SKM-1 treated with dmso at 0.1 percent for 144 hours (cell line): Measurements from ENCODE around the gene NEK11.
"Not testable (repeated sequence)": the region's sequence is repeated elsewhere in the genome, so short reads cannot be mapped to it uniquely, and the experiment has no call there.

ENCODE experiments used
- DNase-seq: peaks from one replicate; lab custom pipeline; 2025; ENCODE audit not compliant: unreplicated experiment; lab: John Stamatoyannopoulos, UW

Gene NEK11

DNA sequence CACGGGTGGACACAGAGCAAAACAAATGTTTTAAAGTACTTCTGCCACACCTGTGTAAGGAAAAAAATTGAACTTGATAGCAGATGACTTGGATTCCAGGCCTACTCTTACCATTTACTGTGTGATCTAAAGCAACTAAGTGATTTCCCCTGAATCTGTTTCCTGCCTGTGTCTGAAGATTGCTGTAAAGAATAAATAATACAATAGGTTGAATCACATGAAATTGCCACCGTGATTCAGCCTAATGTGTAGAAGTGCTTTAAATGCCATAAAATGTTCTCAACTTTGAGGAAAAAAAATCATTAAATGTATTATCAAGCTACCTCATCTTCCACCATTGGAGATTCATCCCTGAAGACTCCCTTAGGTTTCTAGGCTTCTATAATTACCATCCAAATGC, 327.3 kb downstream of the NEK11 start:
- DNase-seq = no peak

DNA sequence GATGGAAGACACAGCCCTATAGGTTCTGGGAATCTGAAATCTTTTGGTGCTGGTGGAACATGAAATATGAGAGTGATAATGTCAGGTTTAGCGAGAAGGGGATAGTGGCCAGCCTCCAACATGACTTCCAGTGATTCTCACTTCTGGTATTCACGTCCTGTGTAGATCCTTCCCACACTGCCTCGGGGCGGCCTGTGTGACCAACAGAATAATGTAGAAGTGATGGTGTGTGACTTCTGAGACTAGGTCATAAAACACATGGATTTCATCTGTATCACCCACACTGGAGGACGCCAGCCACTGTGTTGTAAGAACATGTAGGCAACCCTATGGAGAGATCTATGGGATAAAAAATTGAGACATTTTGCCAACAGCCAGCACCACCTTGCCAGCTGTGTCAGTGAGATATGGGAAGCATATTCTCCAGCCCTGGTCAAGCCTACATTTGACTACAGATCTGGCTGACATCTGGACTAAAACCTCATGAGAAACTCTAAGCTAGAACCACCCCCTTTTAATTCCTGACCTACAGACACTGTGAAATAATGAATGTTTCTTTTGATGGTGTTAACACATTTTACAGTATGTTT, 329.4 kb downstream of the NEK11 start:
- DNase-seq = no peak

DNA sequence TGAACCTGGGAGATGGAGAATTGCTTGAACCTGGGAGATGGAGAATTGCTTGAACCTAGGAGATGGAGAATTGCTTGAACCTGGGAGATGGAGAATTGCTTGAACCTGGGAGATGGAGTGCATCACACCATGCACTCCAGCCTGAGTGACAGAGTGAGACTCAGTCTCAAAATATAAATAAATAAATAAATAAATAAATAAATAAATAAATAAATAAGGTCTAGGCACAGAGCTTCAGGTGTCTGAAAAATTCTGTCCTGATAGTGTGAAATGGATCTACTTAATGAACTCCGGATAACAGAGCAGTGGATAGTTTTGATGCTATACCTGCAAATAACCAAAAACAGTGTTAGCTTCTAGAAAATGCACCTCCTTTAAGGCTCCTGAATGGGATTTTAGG, 330.6 kb downstream of the NEK11 start:
- DNase-seq = no peak

DNA sequence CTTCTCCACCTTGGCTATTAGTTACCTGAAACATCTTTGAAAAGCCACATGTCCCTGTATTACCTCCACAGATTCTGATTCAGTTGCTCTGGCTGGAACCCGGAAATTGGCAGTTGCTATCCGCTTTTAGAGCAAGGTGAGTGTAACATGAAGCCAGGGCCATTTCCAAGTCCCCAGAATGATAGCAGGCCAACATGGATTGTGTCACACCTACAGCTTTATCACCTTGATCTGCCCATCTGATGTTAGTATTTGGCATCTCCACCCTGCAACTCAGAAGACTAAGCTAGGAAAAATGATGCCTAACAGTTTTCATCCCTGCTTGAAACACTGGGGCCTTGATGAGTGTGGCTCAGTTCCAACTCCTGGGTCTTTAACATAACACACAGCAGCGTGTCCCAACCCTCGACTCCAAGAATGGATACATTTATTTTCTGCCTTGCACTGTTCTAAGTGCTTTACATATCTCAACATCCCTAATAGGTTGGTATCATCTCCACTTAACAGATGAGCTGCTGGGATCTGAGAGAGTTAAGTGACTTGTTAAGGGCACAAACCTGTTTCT, 333.6 kb downstream of the NEK11 start:
- no peak for DNase-seq

DNA sequence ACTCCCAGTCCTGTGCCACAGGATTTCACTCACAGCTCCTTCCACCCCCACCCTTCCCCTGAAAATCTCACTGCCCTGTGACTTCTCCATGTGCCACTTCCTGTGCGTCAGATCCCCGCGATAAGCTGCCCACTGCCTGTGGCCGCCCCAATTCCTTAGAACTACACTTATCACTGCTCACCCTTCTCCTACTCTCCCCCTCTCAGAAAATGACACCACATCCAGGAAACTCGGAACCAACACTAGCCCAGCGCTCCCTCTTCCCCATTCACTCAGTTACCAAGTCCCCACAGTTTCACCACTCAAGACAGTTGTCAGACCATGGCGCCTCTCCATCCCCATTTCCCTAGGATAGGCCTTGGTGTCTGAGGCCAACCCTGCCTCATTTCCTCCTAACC, 334.4 kb downstream of the NEK11 start:
- DNase-seq = not testable (repeated sequence)

DNA sequence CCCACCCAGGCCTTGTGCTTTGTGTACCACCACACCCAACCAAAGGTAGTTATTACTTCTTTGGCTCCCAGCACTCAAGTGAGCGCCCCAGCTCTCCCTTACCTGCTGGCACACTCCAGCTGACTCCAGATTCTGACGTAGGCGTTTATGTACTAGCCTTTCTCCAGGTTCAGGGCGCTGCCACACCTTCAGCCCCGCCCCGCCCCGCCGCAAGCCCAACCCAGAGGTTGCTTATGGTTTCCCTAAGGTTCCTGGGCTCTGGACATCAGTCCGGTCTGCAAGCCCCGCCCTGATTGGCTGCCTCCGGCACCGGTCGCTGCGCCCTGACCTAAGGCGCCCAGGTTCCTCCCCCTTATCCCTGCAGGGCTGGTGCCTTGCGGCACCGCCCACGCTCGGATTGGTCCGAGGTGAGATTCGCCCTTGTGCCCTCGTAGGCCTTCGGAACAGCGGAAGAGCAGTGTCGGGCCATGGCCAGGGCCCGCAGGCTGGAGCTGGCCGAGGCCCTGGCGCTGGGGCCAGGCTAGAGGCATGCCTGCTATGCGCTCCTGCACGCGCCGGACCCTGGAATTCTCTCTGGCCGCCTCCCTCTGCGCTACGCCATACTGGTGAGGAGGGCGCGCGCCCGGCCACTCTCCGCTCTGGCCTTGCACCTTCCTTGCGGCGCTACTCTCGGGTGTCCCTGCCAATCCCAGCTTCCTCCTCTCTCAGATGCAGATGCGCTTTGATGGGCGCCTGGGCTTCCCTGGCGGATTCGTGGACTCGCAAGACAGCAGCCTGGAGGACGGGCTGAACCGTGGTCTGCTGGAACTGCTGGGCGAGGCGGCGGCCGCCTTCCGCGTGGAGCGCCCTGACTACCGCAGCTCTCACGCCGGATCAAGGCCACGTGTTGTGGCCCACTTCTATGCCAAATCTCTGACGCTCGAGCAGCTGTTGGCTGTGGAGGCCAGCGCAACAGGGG, 335.1 kb downstream of the NEK11 start:
- DNase-seq = no peak

DNA sequence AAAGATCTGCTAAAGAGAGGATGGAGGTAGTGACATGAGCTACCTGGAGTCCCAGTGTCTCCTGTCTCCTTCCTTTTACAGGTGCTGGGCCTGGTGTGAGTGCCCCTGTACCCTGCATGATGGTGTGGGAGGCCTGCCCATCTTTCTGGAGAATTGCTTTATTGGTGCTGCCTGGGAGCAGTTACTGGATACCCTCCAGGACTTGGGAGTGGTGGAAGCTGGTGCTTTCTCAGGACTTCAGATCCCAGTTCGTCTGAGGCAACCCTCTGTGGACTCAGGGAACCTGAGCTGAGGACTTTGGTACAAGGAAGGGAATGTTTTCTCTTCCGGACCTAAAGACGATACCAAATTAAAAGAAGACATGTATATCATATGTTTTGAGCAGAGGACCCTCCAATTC, 336.6 kb downstream of the NEK11 start:
- no peak for DNase-seq

DNA sequence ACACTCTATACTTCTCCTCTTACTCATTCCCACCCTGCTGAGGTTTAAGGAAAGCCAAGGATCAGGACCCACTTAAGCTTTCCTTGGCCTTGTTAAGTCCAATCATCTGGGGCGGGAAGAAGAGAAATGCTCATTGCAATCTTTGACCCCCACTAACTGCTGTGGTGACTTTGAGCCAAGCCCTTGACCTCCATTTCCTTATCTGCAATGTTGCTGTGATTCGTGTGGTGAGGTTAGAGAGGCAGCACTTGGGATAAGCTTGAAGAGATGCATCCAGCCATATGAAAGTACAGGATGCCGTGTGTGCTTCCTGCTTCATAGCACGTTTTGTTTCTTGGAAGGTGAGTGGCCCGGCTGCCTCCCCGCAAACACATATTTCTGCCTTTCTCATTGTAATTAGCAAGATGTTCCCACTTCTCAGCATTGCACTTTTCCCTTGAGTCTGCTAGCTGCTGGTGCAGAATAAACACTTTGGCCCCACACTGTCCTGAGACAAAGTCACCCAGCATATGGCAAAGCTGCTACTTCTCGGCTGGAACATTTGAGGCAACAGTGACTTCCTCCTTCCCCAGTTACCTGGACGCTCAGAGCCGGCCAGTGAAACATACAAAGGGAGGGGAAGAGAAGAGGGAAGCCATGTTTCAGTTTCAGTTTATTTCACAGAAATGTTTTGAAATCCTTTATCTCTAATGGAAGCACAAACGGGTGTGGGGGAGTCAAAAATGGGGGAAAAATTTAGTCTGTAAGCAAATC, 344.4 kb downstream of the NEK11 start:
- DNase-seq = no peak

DNA sequence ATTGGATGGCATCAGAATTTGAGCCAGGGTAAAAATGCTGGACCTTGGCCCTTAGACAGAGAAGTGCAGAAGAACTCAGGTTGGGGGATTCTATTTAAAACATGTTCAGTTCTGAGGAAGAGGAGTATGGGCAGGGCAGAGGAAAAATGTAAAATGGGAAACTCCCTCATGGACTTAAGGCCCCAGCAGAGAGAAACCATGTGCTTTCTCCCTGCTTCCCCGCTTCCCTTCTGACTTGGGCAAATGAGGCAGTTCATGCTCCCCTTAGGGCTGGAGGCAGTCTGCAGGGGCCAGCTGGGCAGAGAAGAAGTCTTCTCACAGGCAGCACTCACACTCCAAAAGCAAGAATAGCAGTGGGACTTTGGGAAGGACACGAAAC, 345.0 kb downstream of the NEK11 start:
- DNase-seq = no peak

DNA sequence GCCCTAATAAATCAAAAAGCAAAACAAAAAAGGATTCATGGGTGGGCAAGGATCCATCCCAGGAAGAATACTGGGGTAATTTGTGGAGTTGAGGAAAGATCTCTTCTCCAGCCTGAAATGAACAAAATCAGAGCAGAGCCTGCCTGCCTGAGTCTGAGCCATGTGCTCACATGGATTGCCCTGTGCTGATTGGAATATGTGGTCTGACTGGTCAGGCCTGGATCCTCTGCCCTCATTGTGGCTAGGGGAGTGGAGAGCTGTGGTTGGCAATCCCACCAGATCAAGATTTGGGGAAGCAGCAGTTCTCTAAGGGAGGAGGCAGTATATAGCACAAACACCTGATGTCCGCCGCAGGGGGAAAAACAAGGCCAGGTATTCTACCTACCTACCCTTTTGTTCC, 348.1 kb downstream of the NEK11 start:
- no peak for DNase-seq

DNA sequence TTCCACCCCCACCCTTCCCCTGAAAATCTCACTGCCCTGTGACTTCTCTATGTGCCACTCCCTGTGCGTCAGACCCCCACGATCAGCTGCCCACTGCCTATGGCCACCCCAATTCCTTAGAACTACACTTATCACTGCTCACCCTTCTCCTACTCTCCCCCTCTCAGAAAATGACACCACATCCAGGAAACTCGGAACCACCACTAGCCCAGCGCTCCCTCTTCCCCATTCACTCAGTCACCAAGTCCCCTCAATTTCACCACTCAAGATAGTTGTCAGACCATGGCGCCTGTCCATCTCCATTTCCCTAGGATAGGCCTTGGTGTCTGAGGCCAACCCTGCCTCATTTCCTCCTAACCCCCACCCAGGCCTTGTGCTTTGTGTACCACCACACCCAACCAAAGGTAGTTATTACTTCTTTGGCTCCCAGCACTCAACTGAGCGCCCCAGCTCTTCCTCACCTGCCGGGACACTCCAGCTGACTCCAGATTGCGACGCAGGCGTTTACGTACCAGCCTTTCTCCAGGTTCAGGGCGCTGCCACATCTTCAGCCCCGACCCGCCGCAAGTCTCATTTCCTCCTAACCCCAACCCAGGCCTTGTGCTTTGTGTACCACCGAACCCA, 354.3 kb downstream of the NEK11 start:
- DNase-seq = not testable (repeated sequence)

DNA sequence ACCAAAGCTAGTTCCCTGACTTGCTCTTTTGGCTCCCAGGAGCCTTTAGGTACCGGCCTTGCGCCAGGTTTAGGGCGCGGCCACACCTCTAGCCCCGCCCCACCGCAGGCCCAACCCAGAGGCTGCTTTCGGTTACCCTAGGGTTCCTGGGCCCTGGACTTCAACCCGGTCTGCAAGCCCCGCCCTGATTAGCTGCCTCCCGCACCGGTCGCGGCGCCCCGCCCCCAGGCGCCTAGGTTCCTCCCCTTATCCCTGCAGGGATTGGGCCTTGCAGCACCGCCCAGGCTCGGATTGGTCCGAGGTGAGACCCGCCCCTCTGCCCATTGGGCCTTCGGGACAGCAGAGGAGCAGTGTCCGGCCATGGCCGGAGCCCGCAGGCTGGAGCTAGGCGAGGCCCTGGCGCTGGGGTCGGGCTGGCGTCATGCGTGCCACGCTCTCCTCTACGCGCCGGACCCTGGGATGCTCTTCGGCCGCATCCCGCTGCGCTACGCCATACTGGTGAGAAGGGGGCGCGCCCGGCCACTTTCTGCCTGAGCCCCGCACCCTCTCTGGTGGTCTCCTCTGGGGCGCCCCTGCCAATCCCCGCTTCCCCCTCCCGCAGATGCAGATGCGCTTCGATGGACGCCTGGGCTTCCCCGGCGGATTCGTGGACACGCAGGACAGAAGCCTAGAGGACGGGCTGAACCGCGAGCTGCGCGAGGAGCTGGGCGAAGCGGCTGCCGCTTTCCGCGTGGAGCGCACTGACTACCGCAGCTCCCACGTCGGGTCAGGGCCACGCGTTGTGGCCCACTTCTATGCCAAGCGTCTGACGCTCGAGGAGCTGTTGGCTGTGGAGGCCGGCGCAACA, 355.0 kb downstream of the NEK11 start, which contains the start of gene NUDT16:
Gene NUDT16 (plus strand): TSS at position 330 of the 847 bp plus-strand sequence. CDS start 31 bp downstream, at position 361.
- DNase-seq = peak; percentile 99

DNA sequence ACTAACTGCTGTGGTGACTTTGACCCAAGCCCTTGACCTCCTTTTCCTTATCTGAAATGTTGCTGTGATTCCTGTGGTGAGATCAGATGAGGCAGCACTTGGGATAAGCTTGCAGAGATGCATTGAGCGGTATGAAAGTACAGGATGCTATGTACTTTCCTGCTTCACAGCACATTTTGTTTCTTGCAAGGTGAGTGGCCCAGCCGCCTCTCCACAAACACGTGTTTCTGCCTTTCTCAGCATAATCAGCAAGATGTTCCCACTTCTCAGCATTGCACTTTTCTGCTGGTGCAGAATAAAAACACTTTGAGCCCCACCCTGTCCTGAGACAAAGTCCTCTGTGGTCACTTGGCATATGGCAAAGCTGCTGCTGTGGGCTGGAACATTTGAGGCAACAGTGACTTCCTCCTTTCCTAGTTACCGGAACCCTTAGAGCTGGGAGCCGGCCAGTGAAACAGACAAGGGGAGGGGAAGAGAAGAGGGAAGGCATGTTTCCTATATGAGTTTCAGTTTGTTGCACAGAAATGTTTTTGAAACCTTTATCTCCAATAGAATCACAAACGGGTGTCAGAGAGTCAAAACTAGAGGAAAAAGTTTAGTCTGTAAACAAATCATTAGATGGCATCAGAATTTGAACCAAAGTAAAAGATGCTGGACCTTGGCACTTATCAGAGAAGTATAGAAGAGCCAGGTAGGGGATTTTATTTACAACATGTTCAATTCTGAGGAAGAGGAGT, 359.9 kb downstream of the NEK11 start:
- DNase-seq = peak; percentile 85

DNA sequence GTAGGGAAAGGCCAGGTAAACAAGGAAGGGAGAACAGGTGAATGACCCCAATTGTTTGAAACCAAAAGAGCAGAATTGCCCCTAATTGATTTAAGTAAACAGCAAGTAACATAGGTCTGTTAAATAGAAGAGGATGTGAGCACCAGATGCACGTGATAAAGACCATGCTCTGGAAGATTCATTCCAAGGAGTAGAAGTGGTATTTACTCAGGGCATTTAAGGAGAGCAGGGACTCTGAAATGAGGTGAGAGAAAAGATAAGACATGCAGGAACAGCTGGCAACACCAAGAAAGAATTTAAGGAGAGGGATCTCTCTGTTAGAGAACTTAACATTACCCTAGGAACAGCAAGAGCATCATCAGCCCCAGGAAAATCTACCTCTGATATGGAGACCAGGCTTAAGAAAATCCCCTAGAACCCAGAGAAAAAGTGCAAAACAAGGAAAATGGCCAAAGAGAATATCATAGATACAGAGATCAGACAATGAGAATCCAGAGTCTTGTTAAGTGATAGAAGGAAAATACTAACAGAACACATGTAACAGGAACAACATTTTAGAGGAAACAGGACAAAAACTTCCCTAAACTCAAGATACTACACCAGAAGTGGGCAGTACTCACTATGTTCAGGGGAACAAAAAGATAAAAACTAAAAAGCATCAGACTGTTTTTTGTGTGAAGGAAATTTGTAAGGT, 361.3 kb downstream of the NEK11 start:
- DNase-seq = no peak

DNA sequence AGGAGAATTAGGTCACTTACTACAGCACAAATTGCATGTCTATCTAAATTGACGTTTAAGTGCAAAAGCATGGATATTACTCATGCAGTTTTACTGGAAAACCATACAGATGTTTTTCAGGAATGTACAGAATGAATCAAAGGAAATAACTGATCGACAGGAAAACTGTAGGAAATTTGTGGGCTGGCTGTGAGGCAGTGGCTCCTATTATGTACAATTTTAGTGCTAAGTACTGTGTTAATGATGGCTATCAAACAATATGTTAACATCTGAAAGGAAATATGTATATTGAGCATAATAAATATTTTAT, 361.8 kb downstream of the NEK11 start:
- DNase-seq = no peak

DNA sequence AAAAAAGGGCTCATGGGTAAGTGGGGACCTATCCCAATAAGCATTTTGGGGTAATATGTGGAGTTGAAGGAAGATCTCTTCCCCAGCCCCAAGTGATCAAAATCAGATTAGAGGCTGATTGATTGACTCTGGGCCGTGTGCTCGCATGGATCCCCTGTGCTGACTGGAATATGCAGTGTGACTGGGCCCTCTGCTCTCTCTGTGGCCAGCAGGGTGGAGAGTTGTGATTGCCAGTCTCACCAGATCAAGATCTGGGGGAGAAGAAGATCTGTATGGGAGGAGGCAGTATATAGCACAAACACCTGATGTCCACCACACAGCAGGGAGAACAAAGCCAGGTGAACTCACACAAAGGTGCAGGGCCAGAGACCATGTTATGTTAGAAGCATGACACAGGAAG, 363.7 kb downstream of the NEK11 start:
- no peak for DNase-seq

DNA sequence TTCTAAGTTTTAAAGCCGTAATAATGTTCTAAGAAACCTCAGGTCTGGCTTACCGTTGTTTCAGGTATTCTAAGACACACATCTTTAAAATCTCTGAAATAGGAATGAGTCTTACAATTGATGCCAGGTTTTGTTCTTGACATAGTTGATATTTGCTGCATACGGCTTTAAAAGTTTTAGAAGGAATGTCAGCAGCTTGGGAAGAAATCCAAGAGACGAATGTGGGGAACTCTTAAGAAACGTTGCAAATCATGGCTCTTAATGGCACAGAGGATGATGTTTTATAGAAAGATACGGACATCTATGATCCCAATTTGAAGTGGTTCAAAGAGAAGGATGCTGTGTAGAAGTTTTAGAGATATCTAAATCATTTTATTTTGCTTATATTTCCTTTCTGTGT, 366.4 kb downstream of the NEK11 start:
- DNase-seq = no peak

DNA sequence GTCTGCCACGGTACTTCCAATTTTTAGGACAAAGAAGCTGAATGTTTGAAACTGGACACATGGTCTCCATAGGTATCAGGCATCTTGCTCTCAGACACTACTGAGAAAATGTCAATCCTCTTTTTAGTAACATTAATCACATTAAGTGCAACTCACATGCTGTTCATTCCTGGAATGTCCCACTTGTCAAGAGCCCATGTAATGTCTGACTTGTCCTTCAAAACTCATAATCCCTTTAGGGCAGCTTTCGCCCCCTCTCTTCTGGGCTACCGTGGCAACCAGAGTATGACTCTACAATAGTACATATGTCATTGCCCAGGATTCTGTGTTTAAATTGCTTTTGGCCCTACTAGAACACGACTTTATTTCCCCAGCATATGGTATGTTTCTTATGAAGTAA, 367.2 kb downstream of the NEK11 start:
- no peak for DNase-seq

DNA sequence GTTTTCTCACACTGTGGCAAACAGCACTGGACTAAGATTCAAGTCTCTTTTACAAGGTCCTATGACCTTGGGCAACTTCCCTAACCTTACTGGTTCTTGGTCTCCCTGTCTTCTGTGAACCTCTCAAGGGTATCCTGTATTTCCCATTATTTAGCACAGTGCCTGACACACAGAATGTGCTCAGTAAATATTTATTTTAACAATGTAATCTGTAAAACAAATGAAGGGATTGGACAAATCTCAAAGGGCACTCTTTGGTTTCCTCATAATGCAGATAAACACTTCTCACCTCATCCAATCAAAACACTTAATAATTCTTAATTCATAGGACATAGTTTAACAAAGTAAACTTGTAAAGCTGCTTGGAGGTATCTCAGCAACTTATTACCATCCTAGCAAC, 367.7 kb downstream of the NEK11 start:
- no peak for DNase-seq
